HCT116 (cell line): ENCODE data around the gene RYR2. TPM values are rescaled to one million over a fixed set of nuclear protein-coding genes. Genes with fewer than 3 reads are reported as not detected.

Experiments used
- ATAC-seq: fragments of 200-7000 bp; cut with Tn5 transposase; 2 replicates; pipeline ENCODE4 v1.9.1; 2020; ENCODE audit warnings: mild to moderate bottlenecking, moderate library complexity
- BruUV-seq: library from RNA; stranded (reverse); fragments of 400-500 nt; replicated peaks from 2 replicates; lab custom pipeline; 2021; lab: Mats Ljungman, UMichigan
- CTCF ChIA-PET: fragments of 300-600 bp; sonication (Branson Sonifier 250); formaldehyde crosslinking; loops from one replicate; lab custom pipeline; 2021; ENCODE audit warnings: antibody characterized with exemption; lab: Charles Lee
- POLR2A ChIA-PET: fragments of 300-600, 350-600 bp; sonication (Branson Sonifier 250); formaldehyde crosslinking; loops from one replicate; lab custom pipeline; 2021; ENCODE audit warnings: antibody characterized with exemption; lab: Charles Lee
- RAD21 ChIA-PET, 2 experiments: fragments of 300-600 bp; sonication (Branson Sonifier 250); formaldehyde crosslinking; loops; one replicate each; lab custom pipeline; 2023; ENCODE audit warnings: low total read pairs in 2 of 2; ENCODE audit not compliant: uncharacterized antibody in 2 of 2, unreplicated experiment in 2 of 2, low non-redundant PET in 1 of 2; lab: Charles Lee
- DNase-seq: peaks from one replicate; pipeline ENCODE4 v3.0.0-alpha.2; 2010; ENCODE audit warnings: low read depth, low spot score
- H2AFZ ChIP-seq: fragments of 200-600 bp; shearing (Covaris generic), sonication (generic); 2 replicates; pipeline ENCODE4 v1.6.1; 2017; ENCODE audit warnings: low read depth, mixed run types, mixed read lengths, antibody characterized with exemption, low read length; ENCODE audit not compliant: poor library complexity, severe bottlenecking
- H3K27ac ChIP-seq: 2 replicates; pipeline ENCODE4 v1.5.1; 2012; ENCODE audit warnings: low read depth, low read length
- H3K27me3 ChIP-seq: fragments of 200-600 bp; sonication (generic); 2 replicates; pipeline ENCODE4 v1.6.1; 2016; ENCODE audit warnings: mixed run types, low read length, mixed read lengths; ENCODE audit not compliant: insufficient read depth
- H3K36me3 ChIP-seq, 2 experiments: fragments of 200-500 bp in 1 of 2; fragments of 200-600 bp in 1 of 2; sonication (Bioruptor generic) in 1 of 2; sonication (generic) in 1 of 2; 2 replicates each; pipeline versions ENCODE4 v1.5.1 to v1.6.1; 2014 to 2016; ENCODE audit warnings: low read length in 2 of 2, inconsistent platforms in 1 of 2, mixed read lengths in 1 of 2, mixed run types in 1 of 2; ENCODE audit not compliant: insufficient read depth in 2 of 2, control insufficient read depth in 1 of 2
- H3K4me1 ChIP-seq, 2 experiments: fragments of 200-600 bp in 1 of 2; sonication (generic) in 1 of 2; 2 replicates each; pipeline versions ENCODE4 v1.5.1 to v1.6.1; 2012 to 2017; ENCODE audit warnings: low read length in 2 of 2, inconsistent platforms in 1 of 2, mild to moderate bottlenecking in 1 of 2, mixed read lengths in 1 of 2, mixed run types in 1 of 2, moderate library complexity in 1 of 2; ENCODE audit not compliant: insufficient read depth in 2 of 2, control insufficient read depth in 1 of 2
- H3K4me2 ChIP-seq: fragments of 200-600 bp; sonication (generic); 2 replicates; pipeline ENCODE4 v1.6.1; 2017; ENCODE audit warnings: mixed run types, low read length, mixed read lengths
- H3K4me3 ChIP-seq, 2 experiments: fragments of 200-600 bp in 1 of 2; sonication (generic) in 1 of 2; replicated peaks in 1 of 2; 2 replicates each; pipeline ENCODE4 v1.5.1; 2011 to 2016; ENCODE audit warnings: low read length in 2 of 2, control low read depth in 1 of 2, low read depth in 1 of 2, mild to moderate bottlenecking in 1 of 2, mixed read lengths in 1 of 2, mixed run types in 1 of 2
- H3K79me2 ChIP-seq: fragments of 200-600 bp; sonication (generic); 2 replicates; pipeline ENCODE4 v1.6.1; 2017; ENCODE audit warnings: mild to moderate bottlenecking, mixed run types, low read length, moderate library complexity, mixed read lengths; ENCODE audit not compliant: insufficient read depth
- H3K9ac ChIP-seq: fragments of 200-600 bp; sonication (generic); 2 replicates; pipeline ENCODE4 v1.6.1; 2016; ENCODE audit warnings: low read length, mixed read lengths
- H3K9me2 ChIP-seq: fragments of 200-600 bp; sonication (generic), shearing (Covaris generic); 2 replicates; pipeline ENCODE4 v1.6.1; 2017; ENCODE audit warnings: mixed run types, mild to moderate bottlenecking, moderate library complexity; ENCODE audit not compliant: insufficient read depth
- H3K9me3 ChIP-seq, 2 experiments: fragments of 200-500 bp in 1 of 2; fragments of 200-600 bp in 1 of 2; sonication (Bioruptor generic) in 1 of 2; sonication (generic) in 1 of 2; 2 replicates each; pipeline ENCODE4 v1.6.1; 2014 to 2017; ENCODE audit warnings: low read length in 2 of 2, mixed read lengths in 2 of 2, inconsistent platforms in 1 of 2, low read depth in 1 of 2, mild to moderate bottlenecking in 1 of 2, mixed run types in 1 of 2, moderate library complexity in 1 of 2; ENCODE audit not compliant: control insufficient read depth in 1 of 2, insufficient read depth in 1 of 2
- H4K20me1 ChIP-seq: fragments of 200-600 bp; sonication (generic), shearing (Covaris generic); 2 replicates; pipeline ENCODE4 v1.6.1; 2017; ENCODE audit warnings: mixed run types, mild to moderate bottlenecking, moderate library complexity; ENCODE audit not compliant: insufficient read depth
- CBX3 ChIP-seq: IDR thresholded peaks from 2 replicates; pipeline ENCODE4 v1.6.1; 2012; ENCODE audit warnings: low read depth
- EGR1 ChIP-seq: IDR thresholded peaks from 2 replicates; pipeline ENCODE4 v1.6.1; 2012; ENCODE audit warnings: low read depth
- EZH2 ChIP-seq: fragments of 200-600 bp; sonication (generic); IDR thresholded peaks from 2 replicates; pipeline ENCODE4 v1.6.1; 2017; ENCODE audit warnings: antibody characterized with exemption, mixed run types
- JUND ChIP-seq: IDR thresholded peaks from 2 replicates; pipeline ENCODE4 v1.6.1; 2012
- POLR2A ChIP-seq: IDR thresholded peaks from 2 replicates; pipeline ENCODE4 v1.7.0; 2011; ENCODE audit warnings: borderline replicate concordance; ENCODE audit not compliant: insufficient read depth, insufficient read length; ENCODE audit errors: extremely low read depth
- RAD21 ChIP-seq: IDR thresholded peaks from 2 replicates; pipeline ENCODE4 v1.6.1; 2012; ENCODE audit warnings: low read depth, mild to moderate bottlenecking
- SIN3A ChIP-seq: IDR thresholded peaks from 2 replicates; pipeline ENCODE4 v1.6.1; 2012; ENCODE audit warnings: low read depth
- TCF7L2 ChIP-seq: IDR thresholded peaks from 2 replicates; pipeline ENCODE4 v1.7.0; 2011; ENCODE audit warnings: borderline replicate concordance, inconsistent platforms; ENCODE audit not compliant: insufficient read depth, insufficient read length; ENCODE audit errors: extremely low read depth
- ZFX ChIP-seq: fragments of 450-650 bp; IDR thresholded peaks from 2 replicates; pipeline ENCODE4 v1.6.1; 2017
- ZNF274 ChIP-seq: fragments of 200-500 bp; sonication (Bioruptor generic); IDR thresholded peaks from 2 replicates; pipeline ENCODE4 v1.6.1; 2014; ENCODE audit warnings: mild to moderate bottlenecking, low read depth, low read length, inconsistent platforms
- intact Hi-C: fragments of 100-400 bp; cut with micrococcal nuclease; formaldehyde crosslinking; loops from 2 replicates; pipeline ENCODE4 v1.10.0; 2022
- total RNA-seq: library from RNA; stranded (reverse); gene quantifications from one replicate; pipeline ENCODE4 v1.2.1, GENCODE V29; 2021; ENCODE audit not compliant: unreplicated experiment
- TF ChIP-seq, protein P1 (sequence below): IDR thresholded peaks from 2 replicates; pipeline ENCODE4 v1.6.1; 2012; ENCODE audit warnings: low read depth
- TF ChIP-seq, protein P2 (sequence below): IDR thresholded peaks from 2 replicates; pipeline ENCODE4 v1.6.1; 2012
- TF ChIP-seq, protein P3 (sequence below), 3 experiments: fragments of 200-600 bp in 1 of 3; sonication (generic) in 1 of 3; IDR thresholded peaks in 2 of 3; conservative IDR thresholded peaks in 1 of 3; 2 replicates each; pipeline ENCODE4 v1.5.1; 2012 to 2017; ENCODE audit warnings: low read depth in 2 of 3, low read length in 2 of 3, antibody characterized with exemption in 1 of 3, borderline replicate concordance in 1 of 3, control low read depth in 1 of 3, mild to moderate bottlenecking in 1 of 3, mixed read lengths in 1 of 3, mixed run types in 1 of 3, moderate library complexity in 1 of 3; ENCODE audit not compliant: insufficient read depth in 1 of 3

Gene RYR2
- total RNA-seq, 1 experiment from 2014 or later, result 0.02 TPM

DNA sequence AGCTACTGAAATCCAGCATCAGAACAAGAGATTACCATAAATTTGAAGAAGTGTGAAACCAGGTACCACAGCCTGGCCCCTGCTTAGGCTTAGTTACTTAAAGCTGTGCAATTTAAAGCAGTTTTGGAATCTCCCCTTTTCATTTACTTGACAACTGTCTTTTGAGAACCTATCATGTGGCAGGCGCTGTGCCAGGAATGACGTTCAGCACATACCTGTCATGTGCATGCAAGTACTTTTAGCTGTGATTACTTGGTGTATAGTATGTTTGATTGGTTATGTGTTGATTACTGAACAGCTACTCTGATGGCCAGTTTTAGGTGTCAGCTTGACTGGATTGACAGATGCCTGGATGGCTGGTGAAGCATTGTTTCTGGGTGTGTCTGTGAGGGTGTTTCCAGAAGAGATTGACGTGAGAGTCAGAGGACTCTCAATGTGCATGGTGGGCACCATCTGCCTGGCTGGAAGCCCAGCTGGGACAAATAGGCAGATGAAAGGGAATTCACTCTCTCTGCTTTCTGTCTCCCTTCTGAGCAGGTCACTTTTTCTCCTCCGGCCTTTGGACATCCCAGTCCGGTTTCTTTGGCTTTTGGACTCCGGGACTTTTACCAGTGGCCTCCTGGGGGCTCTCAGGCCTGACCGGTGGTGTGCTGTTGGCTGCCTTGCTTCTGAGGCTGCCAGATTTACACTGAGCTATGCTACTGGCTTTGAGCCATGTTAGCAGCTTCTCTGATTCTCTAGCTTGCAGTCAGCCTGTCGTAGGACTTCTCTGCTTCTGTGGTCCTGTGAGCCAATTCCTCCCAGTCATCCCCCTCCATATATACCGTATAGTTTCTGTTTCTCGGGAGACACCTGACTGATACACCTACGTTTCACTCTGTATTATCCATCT lies 178.0 kb downstream of the RYR2 start:
- RAD21 ChIA-PET, result no interaction called here

More for the DNA sequence above, 178.0 kb downstream of the RYR2 start:
- no peaks in the 10 kb centered on the region for H3K4me1 ChIP-seq
- ChIA-PET CTCF (no interaction called here), POLR2A (no interaction called here)
- TF ChIP-seq, protein P1, sequence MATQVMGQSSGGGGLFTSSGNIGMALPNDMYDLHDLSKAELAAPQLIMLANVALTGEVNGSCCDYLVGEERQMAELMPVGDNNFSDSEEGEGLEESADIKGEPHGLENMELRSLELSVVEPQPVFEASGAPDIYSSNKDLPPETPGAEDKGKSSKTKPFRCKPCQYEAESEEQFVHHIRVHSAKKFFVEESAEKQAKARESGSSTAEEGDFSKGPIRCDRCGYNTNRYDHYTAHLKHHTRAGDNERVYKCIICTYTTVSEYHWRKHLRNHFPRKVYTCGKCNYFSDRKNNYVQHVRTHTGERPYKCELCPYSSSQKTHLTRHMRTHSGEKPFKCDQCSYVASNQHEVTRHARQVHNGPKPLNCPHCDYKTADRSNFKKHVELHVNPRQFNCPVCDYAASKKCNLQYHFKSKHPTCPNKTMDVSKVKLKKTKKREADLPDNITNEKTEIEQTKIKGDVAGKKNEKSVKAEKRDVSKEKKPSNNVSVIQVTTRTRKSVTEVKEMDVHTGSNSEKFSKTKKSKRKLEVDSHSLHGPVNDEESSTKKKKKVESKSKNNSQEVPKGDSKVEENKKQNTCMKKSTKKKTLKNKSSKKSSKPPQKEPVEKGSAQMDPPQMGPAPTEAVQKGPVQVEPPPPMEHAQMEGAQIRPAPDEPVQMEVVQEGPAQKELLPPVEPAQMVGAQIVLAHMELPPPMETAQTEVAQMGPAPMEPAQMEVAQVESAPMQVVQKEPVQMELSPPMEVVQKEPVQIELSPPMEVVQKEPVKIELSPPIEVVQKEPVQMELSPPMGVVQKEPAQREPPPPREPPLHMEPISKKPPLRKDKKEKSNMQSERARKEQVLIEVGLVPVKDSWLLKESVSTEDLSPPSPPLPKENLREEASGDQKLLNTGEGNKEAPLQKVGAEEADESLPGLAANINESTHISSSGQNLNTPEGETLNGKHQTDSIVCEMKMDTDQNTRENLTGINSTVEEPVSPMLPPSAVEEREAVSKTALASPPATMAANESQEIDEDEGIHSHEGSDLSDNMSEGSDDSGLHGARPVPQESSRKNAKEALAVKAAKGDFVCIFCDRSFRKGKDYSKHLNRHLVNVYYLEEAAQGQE, result no peak
- no peak for TF ChIP-seq EZH2
- TF ChIP-seq, protein P2, sequence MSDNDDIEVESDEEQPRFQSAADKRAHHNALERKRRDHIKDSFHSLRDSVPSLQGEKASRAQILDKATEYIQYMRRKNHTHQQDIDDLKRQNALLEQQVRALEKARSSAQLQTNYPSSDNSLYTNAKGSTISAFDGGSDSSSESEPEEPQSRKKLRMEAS, result no peak
- no peak for TF ChIP-seq CBX3
- TF ChIP-seq, protein P3, sequence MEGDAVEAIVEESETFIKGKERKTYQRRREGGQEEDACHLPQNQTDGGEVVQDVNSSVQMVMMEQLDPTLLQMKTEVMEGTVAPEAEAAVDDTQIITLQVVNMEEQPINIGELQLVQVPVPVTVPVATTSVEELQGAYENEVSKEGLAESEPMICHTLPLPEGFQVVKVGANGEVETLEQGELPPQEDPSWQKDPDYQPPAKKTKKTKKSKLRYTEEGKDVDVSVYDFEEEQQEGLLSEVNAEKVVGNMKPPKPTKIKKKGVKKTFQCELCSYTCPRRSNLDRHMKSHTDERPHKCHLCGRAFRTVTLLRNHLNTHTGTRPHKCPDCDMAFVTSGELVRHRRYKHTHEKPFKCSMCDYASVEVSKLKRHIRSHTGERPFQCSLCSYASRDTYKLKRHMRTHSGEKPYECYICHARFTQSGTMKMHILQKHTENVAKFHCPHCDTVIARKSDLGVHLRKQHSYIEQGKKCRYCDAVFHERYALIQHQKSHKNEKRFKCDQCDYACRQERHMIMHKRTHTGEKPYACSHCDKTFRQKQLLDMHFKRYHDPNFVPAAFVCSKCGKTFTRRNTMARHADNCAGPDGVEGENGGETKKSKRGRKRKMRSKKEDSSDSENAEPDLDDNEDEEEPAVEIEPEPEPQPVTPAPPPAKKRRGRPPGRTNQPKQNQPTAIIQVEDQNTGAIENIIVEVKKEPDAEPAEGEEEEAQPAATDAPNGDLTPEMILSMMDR (IDR thresholded peaks at IDR 0.05 in 2 of 3, conservative IDR thresholded peaks at IDR 0.05 in 1 of 3; ENCODE audit: borderline replicate concordance in 1 of 3, insufficient read depth in 1 of 3, low read depth in 2 of 3, low read length in 2 of 3), result no peak
- TF ChIP-seq ZFX, result no peak
- TF ChIP-seq EGR1, result no peak
- TF ChIP-seq SIN3A, result no peak
- TF ChIP-seq JUND, result no peak
- no peak for TF ChIP-seq TCF7L2
- TF ChIP-seq POLR2A, result no peak
- TF ChIP-seq ZNF274, result no peak
- TF ChIP-seq RAD21, result no peak
- no peaks in the 10 kb centered on the region for H3K36me3 ChIP-seq
- no peaks in the 10 kb centered on the region for H4K20me1 ChIP-seq
- H3K4me3 ChIP-seq, result no peak overlapping the region
- H3K27me3 ChIP-seq, result no peaks in the 10 kb centered on the region
- no peak overlapping the region for H3K27ac ChIP-seq
- H3K9me2 ChIP-seq, result no peaks in the 10 kb centered on the region
- ATAC-seq (no peak), DNase-seq (no peak)
- H3K9ac ChIP-seq, result no peak overlapping the region
- H2AFZ ChIP-seq, result no peak overlapping the region
- H3K79me2 ChIP-seq, result no peaks in the 10 kb centered on the region
- no TSS peak for BruUV-seq
- no peak overlapping the region for H3K4me2 ChIP-seq
- intact Hi-C loops, result no loop called here
- no peaks in the 10 kb centered on the region for H3K9me3 ChIP-seq
